Type B pancreatic cell (in vitro differentiated cells): ENCODE data around the gene GRIK4. TPM values are rescaled to one million over a fixed set of nuclear protein-coding genes. Genes with fewer than 3 reads are reported as not detected.

Experiments used
- DNase-seq: peaks from one replicate; pipeline ENCODE4 v3.0.0; 2021; ENCODE audit warnings: mixed read lengths; ENCODE audit not compliant: unreplicated experiment; ENCODE audit errors: extremely low spot score
- H3K27ac Mint-ChIP-seq: 2 replicates; pipeline ENCODE4 v1.8.0; 2021; ENCODE audit warnings: mild to moderate bottlenecking, mixed read lengths
- H3K27me3 Mint-ChIP-seq: 2 replicates; pipeline ENCODE4 v1.8.0; 2021; ENCODE audit warnings: mixed read lengths
- H3K36me3 Mint-ChIP-seq: 2 replicates; pipeline ENCODE4 v1.8.0; 2021; ENCODE audit warnings: mixed read lengths
- H3K4me1 Mint-ChIP-seq: one replicate; pipeline ENCODE4 v1.8.0; 2021; ENCODE audit warnings: mixed read lengths; ENCODE audit not compliant: unreplicated experiment
- H3K4me3 Mint-ChIP-seq: 2 replicates; pipeline ENCODE4 v1.8.0; 2021; ENCODE audit warnings: mild to moderate bottlenecking, mixed read lengths
- H3K9me3 Mint-ChIP-seq: 2 replicates; pipeline ENCODE4 v1.8.0; 2021; ENCODE audit warnings: mixed read lengths
- total RNA-seq: library from RNA; stranded (reverse); gene quantifications from 2 replicates; pipeline ENCODE4 v1.2.1, GENCODE V29; 2021; ENCODE audit warnings: low replicate concordance
- TF ChIP-seq, protein P1 (sequence below): fragments of 200-600 bp; sonication (generic); conservative IDR thresholded peaks from 2 replicates; pipeline ENCODE4 v1.5.0; 2021; ENCODE audit warnings: antibody characterized with exemption, mild to moderate bottlenecking

Gene GRIK4
- total RNA-seq, 1 donor from 2014 or later, result 0.72 TPM

DNA sequence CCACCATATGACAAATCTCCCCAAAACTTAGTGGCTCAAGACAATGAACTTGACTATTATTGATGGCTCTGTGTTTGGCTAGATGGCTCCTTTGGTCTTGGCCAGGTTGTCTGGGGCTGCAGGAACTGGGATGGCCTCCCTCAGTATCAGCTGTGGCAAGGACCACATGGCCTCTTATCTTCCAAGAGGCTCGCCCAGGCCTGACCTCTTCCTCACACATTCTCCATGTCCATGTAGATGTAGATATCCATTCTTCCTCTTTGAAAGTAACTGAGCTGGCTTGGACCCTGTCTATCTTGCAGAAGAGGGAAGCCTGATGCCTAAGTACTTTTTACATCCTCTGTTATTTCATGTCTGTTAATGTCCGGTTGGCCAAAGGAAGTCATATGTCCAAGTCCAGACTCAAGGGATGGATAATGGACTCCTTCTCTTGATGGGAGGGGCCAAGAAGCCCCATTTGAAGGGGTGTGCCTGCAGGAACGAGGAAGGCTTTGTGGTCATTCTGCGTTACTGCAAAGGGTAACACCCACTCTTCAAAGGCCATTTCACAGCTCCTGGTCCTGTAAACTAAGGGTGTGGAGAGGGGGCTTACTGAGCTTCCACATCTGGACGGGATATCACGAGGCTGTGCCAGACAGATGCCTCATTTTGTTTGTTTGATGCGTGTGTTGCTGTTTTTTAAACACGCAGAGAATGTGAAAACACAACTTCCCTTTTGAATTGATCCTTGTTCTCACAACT lies 87.1 kb downstream of the GRIK4 start:
- peaks cover 3% of the 10 kb centered on the region for H3K4me1 Mint-ChIP-seq
- no peak overlapping the region for H3K4me3 Mint-ChIP-seq
- no peak overlapping the region for H3K27ac Mint-ChIP-seq
- H3K9me3 Mint-ChIP-seq, result peaks cover under 1% of the 10 kb centered on the region
- TF ChIP-seq, protein P1, sequence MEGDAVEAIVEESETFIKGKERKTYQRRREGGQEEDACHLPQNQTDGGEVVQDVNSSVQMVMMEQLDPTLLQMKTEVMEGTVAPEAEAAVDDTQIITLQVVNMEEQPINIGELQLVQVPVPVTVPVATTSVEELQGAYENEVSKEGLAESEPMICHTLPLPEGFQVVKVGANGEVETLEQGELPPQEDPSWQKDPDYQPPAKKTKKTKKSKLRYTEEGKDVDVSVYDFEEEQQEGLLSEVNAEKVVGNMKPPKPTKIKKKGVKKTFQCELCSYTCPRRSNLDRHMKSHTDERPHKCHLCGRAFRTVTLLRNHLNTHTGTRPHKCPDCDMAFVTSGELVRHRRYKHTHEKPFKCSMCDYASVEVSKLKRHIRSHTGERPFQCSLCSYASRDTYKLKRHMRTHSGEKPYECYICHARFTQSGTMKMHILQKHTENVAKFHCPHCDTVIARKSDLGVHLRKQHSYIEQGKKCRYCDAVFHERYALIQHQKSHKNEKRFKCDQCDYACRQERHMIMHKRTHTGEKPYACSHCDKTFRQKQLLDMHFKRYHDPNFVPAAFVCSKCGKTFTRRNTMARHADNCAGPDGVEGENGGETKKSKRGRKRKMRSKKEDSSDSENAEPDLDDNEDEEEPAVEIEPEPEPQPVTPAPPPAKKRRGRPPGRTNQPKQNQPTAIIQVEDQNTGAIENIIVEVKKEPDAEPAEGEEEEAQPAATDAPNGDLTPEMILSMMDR, result no peak
- H3K27me3 Mint-ChIP-seq, result peaks cover 26% of the 10 kb centered on the region
- no peaks in the 10 kb centered on the region for H3K36me3 Mint-ChIP-seq
- no peak for DNase-seq

DNA sequence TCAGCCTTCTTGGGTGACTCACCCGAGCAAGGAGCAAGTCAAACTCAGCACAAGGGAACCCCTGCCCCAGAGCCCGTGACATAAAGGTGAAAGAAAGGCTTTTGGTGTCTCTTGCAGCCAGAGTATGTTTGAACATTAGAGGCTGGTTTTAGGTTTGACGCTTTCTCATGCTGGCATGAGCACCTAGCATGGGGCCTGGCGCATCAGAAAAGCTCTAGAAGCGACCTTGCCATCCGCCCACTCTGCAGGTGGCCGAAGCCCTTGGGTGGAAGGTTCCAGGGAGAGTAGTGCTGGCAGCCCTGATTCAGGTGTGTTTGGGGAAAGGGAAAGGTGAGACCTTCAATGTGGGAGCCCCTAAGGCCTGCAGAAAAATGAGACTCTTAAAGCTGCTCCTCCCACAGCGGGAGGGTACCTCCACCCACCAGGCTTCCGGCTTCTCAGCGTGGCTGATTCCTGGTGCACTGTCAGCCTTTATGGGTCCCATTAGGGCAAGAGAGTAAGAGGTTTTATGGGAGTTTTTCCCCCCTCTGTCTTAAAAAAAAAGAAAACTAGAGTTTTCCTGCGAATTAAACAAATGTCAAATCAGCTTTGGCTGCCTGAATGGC lies 88.4 kb downstream of the GRIK4 start:
- Mint-ChIP-seq H3K36me3 (no peaks in the 10 kb centered on the region), H3K4me3 (no peak overlapping the region), H3K27ac (no peak overlapping the region)

GRCh38 chr11:120601536-120601935 lies 90.0 kb downstream of the GRIK4 start:
- Mint-ChIP-seq H3K9me3 (no peaks in the 10 kb centered on the region), H3K27me3 (peaks cover 33% of the 10 kb centered on the region), H3K4me3 (no peak overlapping the region), H3K36me3 (no peaks in the 10 kb centered on the region), H3K4me1 (peaks cover 8% of the 10 kb centered on the region), H3K27ac (no peak overlapping the region)
- DNase-seq, result no peak
- TF ChIP-seq, protein P1, result no peak

More for the DNA sequence above, 88.4 kb downstream of the GRIK4 start:
- Mint-ChIP-seq H3K4me1 (peaks cover 8% of the 10 kb centered on the region), H3K9me3 (no peaks in the 10 kb centered on the region), H3K27me3 (peaks cover 25% of the 10 kb centered on the region)
- no peak for DNase-seq
- TF ChIP-seq, protein P1, result no peak

- H3K27ac Mint-ChIP-seq, result no peak overlapping the region
- peaks cover 35% of the 10 kb centered on the region for H3K27me3 Mint-ChIP-seq
- no peak overlapping the region for H3K4me3 Mint-ChIP-seq
- TF ChIP-seq, protein P1, result no peak
- H3K4me1 Mint-ChIP-seq, result peaks cover 15% of the 10 kb centered on the region
- no peaks in the 10 kb centered on the region for H3K36me3 Mint-ChIP-seq
- DNase-seq, result no peak
- H3K9me3 Mint-ChIP-seq, result no peaks in the 10 kb centered on the region
Measured at GRCh38 chr11:120603071-120603470, 91.5 kb downstream of the GRIK4 start.

- no peak for DNase-seq
- H3K4me1 Mint-ChIP-seq, result peaks cover 18% of the 10 kb centered on the region
- H3K27ac Mint-ChIP-seq, result no peak overlapping the region
- H3K36me3 Mint-ChIP-seq, result no peaks in the 10 kb centered on the region
- no peak overlapping the region for H3K4me3 Mint-ChIP-seq
- H3K9me3 Mint-ChIP-seq, result no peaks in the 10 kb centered on the region
- peaks cover 42% of the 10 kb centered on the region for H3K27me3 Mint-ChIP-seq
- TF ChIP-seq, protein P1, result no peak
Measured at GRCh38 chr11:120605469-120605868, 93.9 kb downstream of the GRIK4 start.
